ENCODE measurements around the gene SLC3A2. TPM values are rescaled to one million over a fixed set of nuclear protein-coding genes. Genes with fewer than 3 reads are reported as not detected.

The SLC3A2 gene
- total RNA-seq, 1 experiment from 2014 or later = 334 TPM

- no peak for TF ChIP-seq PRDM15 (CRISPR knock-in tag; IDR thresholded peaks at IDR 0.05)
- peak; percentile 88; the same call in 1 of the 2 replicates for TF ChIP-seq ZMAT4 (CRISPR knock-in tag; IDR thresholded peaks at IDR 0.05)
- 0 out of 2 replicates have a peak, but pooled peaks have one; percentile 91 for TF ChIP-seq JUN (CRISPR knock-in tag; IDR thresholded peaks at IDR 0.05)
- TF ChIP-seq GABPB1 (CRISPR knock-in tag; IDR thresholded peaks at IDR 0.05) = peak; percentile 67
- 0 out of 2 replicates have a peak, but pooled peaks have one; percentile 7 for TF ChIP-seq NFYB (CRISPR knock-in tag; conservative IDR thresholded peaks at IDR 0.05; ENCODE audit: low read depth)
- TF ChIP-seq ATF6 (CRISPR knock-in tag; IDR thresholded peaks at IDR 0.05) = 0 out of 2 replicates have a peak, but pooled peaks have one; percentile 72
- peak; percentile 4; the same call in 1 of the 2 replicates for TF ChIP-seq HMGA2 (CRISPR knock-in tag; IDR thresholded peaks at IDR 0.05)
- peak; percentile 97 for TF ChIP-seq ETV6 (CRISPR knock-in tag; IDR thresholded peaks at IDR 0.05)
- peak; percentile 31; the same call in 1 of the 2 replicates for TF ChIP-seq MYBL2 (CRISPR knock-in tag; IDR thresholded peaks at IDR 0.05)
- peak; percentile 76; the same call in 1 of the 2 replicates for TF ChIP-seq PREB (CRISPR knock-in tag; IDR thresholded peaks at IDR 0.05; ENCODE audit: borderline replicate concordance)
- peak; percentile 71; the same call in 1 of the 2 replicates for TF ChIP-seq KAT7 (CRISPR knock-in tag; IDR thresholded peaks at IDR 0.05; ENCODE audit: borderline replicate concordance)
- TF ChIP-seq NR2C2 (CRISPR knock-in tag; IDR thresholded peaks at IDR 0.05) = no peak
These were observed 24.9 kb upstream of the SLC3A2 start (continued) for GRCh38 chr11:62855571-62856332.

- Mint-ChIP-seq H3K27ac (peak overlapping the region; percentile 99), H3K4me3 (peak overlapping the region; percentile 99), H3K27me3 (ENCODE audit: low read depth) (0 out of 2 replicates have a peak, but pooled peaks cover 4% of the 10 kb centered on the region), H3K4me1 (peaks cover 67% of the 10 kb centered on the region), H3K36me3 (peaks cover 57% of the 10 kb centered on the region), H3K9me3 (no peaks in the 10 kb centered on the region)
- no peak for ATAC-seq
- TF ChIP-seq USF1 (CRISPR knock-in tag; IDR thresholded peaks at IDR 0.05) (peak; percentile 1; the same call in 1 of the 2 replicates), ZNF263 (CRISPR knock-in tag; IDR thresholded peaks at IDR 0.05; ENCODE audit: low read depth) (no peak), E2F1 (CRISPR knock-in tag; IDR thresholded peaks at IDR 0.05) (peak; percentile 10; the same call in 1 of the 2 replicates), ZNF232 (CRISPR knock-in tag; IDR thresholded peaks at IDR 0.05) (0 out of 2 replicates have a peak, but pooled peaks have one; percentile 3), ARID4B (CRISPR knock-in tag; IDR thresholded peaks at IDR 0.05; ENCODE audit: borderline replicate concordance) (peak; percentile 68; the same call in 1 of the 2 replicates)
- no peak for DNase-seq (ENCODE audit: low spot score)
- POLR2A ChIA-PET = interaction anchor here (0.6 to 3.9 kb wide), 15 partner anchors 16 to 1384 kb away, joined by 3 to 69 read pairs (median 5); partner anchors contain the start of genes CSKMT, LBHD1, SLC3A2 and STX5
- CTCF ChIA-PET = interaction anchor here (0.7 to 1.6 kb wide), 5 partner anchors 15 to 69 kb away, joined by 3 to 11 read pairs (median 4); partner anchors contain the start of genes STX5, TEX54 and TMEM179B
These were observed 24.3 kb upstream of the SLC3A2 start for GRCh38 chr11:62856333-62856895.
